ENCODE data around the gene NBEA. TPM values are rescaled to one million over a fixed set of nuclear protein-coding genes. Genes with fewer than 3 reads are reported as not detected.

The NBEA gene
- total RNA-seq, 1 experiment from 2014 or later = 3.3 TPM

GRCh38 chr13:35046587-35046986 lies 104.5 kb downstream of the NBEA start:
- no peak overlapping the region for H3K4me3 ChIP-seq (ENCODE audit: low read depth in 2 of 2, low read length in 2 of 2)
- H3K36me3 ChIP-seq (ENCODE audit: control insufficient read depth, insufficient read depth, low read length) = no peaks in the 10 kb centered on the region
- ATAC-seq (no peak), DNase-seq (ENCODE audit: low read depth, low spot score) (no peak)
- ChIA-PET CTCF (no interaction called here), POLR2A (no interaction called here)
- no peak overlapping the region for H3K27ac ChIP-seq (ENCODE audit: low read length)
- in situ Hi-C loops (cut with HindIII; ENCODE audit: low pct_unique_long_range_greater_than_20kb, low sequenced_read_pairs) = no loop called here
- H3K9me3 ChIP-seq (ENCODE audit: control insufficient read depth, insufficient read depth, low read depth, low read length) = no peaks in the 10 kb centered on the region
- intact Hi-C loops (cut with micrococcal nuclease; ENCODE audit: unreplicated experiment) = no loop called here
- no peaks in the 10 kb centered on the region for H3K4me1 ChIP-seq (ENCODE audit: control insufficient read depth, insufficient read depth, low read length)
- no peak for TF ChIP-seq SIN3A (IDR thresholded peaks at IDR 0.05; ENCODE audit: borderline replicate concordance, insufficient read depth, low read depth, low read length)
- no peak for TF ChIP-seq REST (IDR thresholded peaks at IDR 0.05; ENCODE audit: insufficient read depth in 1 of 2, low read depth in 2 of 2, low read length in 1 of 2)
- TF ChIP-seq, protein P1, sequence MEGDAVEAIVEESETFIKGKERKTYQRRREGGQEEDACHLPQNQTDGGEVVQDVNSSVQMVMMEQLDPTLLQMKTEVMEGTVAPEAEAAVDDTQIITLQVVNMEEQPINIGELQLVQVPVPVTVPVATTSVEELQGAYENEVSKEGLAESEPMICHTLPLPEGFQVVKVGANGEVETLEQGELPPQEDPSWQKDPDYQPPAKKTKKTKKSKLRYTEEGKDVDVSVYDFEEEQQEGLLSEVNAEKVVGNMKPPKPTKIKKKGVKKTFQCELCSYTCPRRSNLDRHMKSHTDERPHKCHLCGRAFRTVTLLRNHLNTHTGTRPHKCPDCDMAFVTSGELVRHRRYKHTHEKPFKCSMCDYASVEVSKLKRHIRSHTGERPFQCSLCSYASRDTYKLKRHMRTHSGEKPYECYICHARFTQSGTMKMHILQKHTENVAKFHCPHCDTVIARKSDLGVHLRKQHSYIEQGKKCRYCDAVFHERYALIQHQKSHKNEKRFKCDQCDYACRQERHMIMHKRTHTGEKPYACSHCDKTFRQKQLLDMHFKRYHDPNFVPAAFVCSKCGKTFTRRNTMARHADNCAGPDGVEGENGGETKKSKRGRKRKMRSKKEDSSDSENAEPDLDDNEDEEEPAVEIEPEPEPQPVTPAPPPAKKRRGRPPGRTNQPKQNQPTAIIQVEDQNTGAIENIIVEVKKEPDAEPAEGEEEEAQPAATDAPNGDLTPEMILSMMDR (IDR thresholded peaks at IDR 0.05) = no peak
- BruUV-seq (replicated peaks) = no TSS peak
- H3K27me3 ChIP-seq (ENCODE audit: control insufficient read depth, insufficient read depth, low read length) = no peaks in the 10 kb centered on the region

DNA sequence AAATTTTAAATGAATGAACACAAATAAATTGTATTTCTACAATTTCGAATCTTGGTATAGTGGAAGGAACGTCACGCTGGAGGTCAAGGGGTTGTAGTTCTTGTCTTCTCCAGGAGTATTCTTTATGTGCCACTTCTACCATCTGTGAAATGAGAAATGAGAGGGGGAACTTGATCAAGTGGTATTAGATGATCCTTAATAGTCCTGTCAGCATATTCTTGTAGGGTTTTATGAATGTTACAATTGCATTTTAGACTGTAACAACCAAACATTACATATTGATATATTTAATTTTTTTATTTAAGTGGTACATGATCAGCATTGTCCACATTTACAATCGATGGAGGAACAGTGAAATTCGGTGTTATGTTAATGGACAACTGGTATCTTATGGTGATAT lies 113.6 kb downstream of the NBEA start:
- no peak overlapping the region for H3K27ac ChIP-seq (ENCODE audit: low read length)
- no peaks in the 10 kb centered on the region for H3K36me3 ChIP-seq (ENCODE audit: control insufficient read depth, insufficient read depth, low read length)
- H3K4me3 ChIP-seq (ENCODE audit: low read depth in 2 of 2, low read length in 2 of 2) = no peak overlapping the region
- in situ Hi-C loops (cut with HindIII; ENCODE audit: low pct_unique_long_range_greater_than_20kb, low sequenced_read_pairs) = no loop called here
- ATAC-seq = no peak
- no peaks in the 10 kb centered on the region for H3K4me1 ChIP-seq (ENCODE audit: control insufficient read depth, insufficient read depth, low read length)
- H3K9me3 ChIP-seq (ENCODE audit: control insufficient read depth, insufficient read depth, low read depth, low read length) = no peaks in the 10 kb centered on the region
- DNase-seq (ENCODE audit: low read depth, low spot score) = no peak
- H3K27me3 ChIP-seq (ENCODE audit: control insufficient read depth, insufficient read depth, low read length) = no peaks in the 10 kb centered on the region
- no TSS peak for BruUV-seq (replicated peaks)
- POLR2A ChIA-PET = no interaction called here
- TF ChIP-seq REST (IDR thresholded peaks at IDR 0.05; ENCODE audit: insufficient read depth in 1 of 2, low read depth in 2 of 2, low read length in 1 of 2) = no peak
- no peak for TF ChIP-seq SIN3A (IDR thresholded peaks at IDR 0.05; ENCODE audit: borderline replicate concordance, insufficient read depth, low read depth, low read length)
- no peak for TF ChIP-seq TCF7L2 (IDR thresholded peaks at IDR 0.05; ENCODE audit: low read depth, low read length)
- no peak for TF ChIP-seq POLR2AphosphoS5 (IDR thresholded peaks at IDR 0.05; ENCODE audit: low read depth, low read length)
- TF ChIP-seq, protein P1 (IDR thresholded peaks at IDR 0.05) = no peak
- CTCF ChIA-PET = no interaction called here
- intact Hi-C loops (cut with micrococcal nuclease; ENCODE audit: unreplicated experiment) = no loop called here
